AG10803 (cell line): ENCODE measurements around the gene GPR68.

Experiments
- DNase-seq: peaks from one replicate; pipeline ENCODE4 v3.0.0; 2010; ENCODE audit warnings: low read depth
- H3K4me3 ChIP-seq: 2 replicates; pipeline ENCODE4 v1.5.1; 2011; ENCODE audit warnings: mild to moderate bottlenecking, low read length, control low read depth
- CTCF ChIP-seq: conservative IDR thresholded peaks from 2 replicates; pipeline ENCODE4 v1.5.1; 2011; ENCODE audit warnings: mild to moderate bottlenecking, low read length, control low read depth, inconsistent platforms

GPR68 gene

GRCh38 chr14:91281346-91281745 is 36.8 kb upstream of the GPR68 start:
- DNase-seq = peak; percentile 35
- no peak for TF ChIP-seq CTCF
- no peak overlapping the region for H3K4me3 ChIP-seq

GRCh38 chr14:91280129-91280528 is 35.6 kb upstream of the GPR68 start:
- H3K4me3 ChIP-seq = no peak overlapping the region
- TF ChIP-seq CTCF = no peak
- DNase-seq = no peak

- no peak overlapping the region for H3K4me3 ChIP-seq
- no peak for DNase-seq
- TF ChIP-seq CTCF = no peak
Measured at GRCh38 chr14:91279354-91279753, 34.9 kb upstream of the GPR68 start.

GRCh38 chr14:91278383-91278715 is 33.8 kb upstream of the GPR68 start:
- no peak overlapping the region for H3K4me3 ChIP-seq
- no peak for DNase-seq
- no peak for TF ChIP-seq CTCF

GRCh38 chr14:91277546-91278382 is 33.3 kb upstream of the GPR68 start:
- no peak overlapping the region for H3K4me3 ChIP-seq
- no peak for DNase-seq
- TF ChIP-seq CTCF = no peak

GRCh38 chr14:91274796-91275195 is 30.3 kb upstream of the GPR68 start:
- no peak for TF ChIP-seq CTCF
- no peak for DNase-seq

GRCh38 chr14:91273885-91274273 is 29.4 kb upstream of the GPR68 start:
- TF ChIP-seq CTCF = no peak
- no peak for DNase-seq
- H3K4me3 ChIP-seq = no peak overlapping the region

More at GRCh38 chr14:91274796-91275195, 30.3 kb upstream of the GPR68 start:
- no peak overlapping the region for H3K4me3 ChIP-seq
